Endodermal cell (in vitro differentiated cells): ENCODE measurements around the gene SLC3A2. TPM values are rescaled to one million over a fixed set of nuclear protein-coding genes. Genes with fewer than 3 reads are reported as not detected.

ENCODE experiments used
- DNase-seq: peaks from one replicate; pipeline ENCODE4 v3.0.0-alpha.2; 2017
- H3K27ac ChIP-seq: 2 replicates; pipeline ENCODE4 v1.5.1; 2013; ENCODE audit warnings: mild to moderate bottlenecking, low read depth, low read length, moderate library complexity
- H3K27me3 ChIP-seq: 2 replicates; pipeline ENCODE4 v1.6.1; 2013; ENCODE audit warnings: mild to moderate bottlenecking, low read length, moderate library complexity; ENCODE audit not compliant: insufficient read depth, control insufficient read depth, poor library complexity, severe bottlenecking
- H3K36me3 ChIP-seq: 2 replicates; pipeline ENCODE4 v1.7.0; 2013; ENCODE audit warnings: mild to moderate bottlenecking, low read length, moderate library complexity; ENCODE audit not compliant: control insufficient read depth, insufficient read depth
- H3K4me1 ChIP-seq: one replicate; pipeline ENCODE4 v1.7.0; 2013; ENCODE audit warnings: low read length; ENCODE audit not compliant: control insufficient read depth, insufficient read depth
- H3K4me3 ChIP-seq: 2 replicates; pipeline ENCODE4 v1.5.1; 2013; ENCODE audit warnings: mild to moderate bottlenecking, low read length, moderate library complexity
- H3K9ac ChIP-seq: 2 replicates; pipeline ENCODE4 v1.6.1; 2013; ENCODE audit warnings: mild to moderate bottlenecking, low read length, moderate library complexity; ENCODE audit not compliant: poor library complexity, severe bottlenecking; ENCODE audit errors: extremely low read depth
- H3K9me3 ChIP-seq: 2 replicates; pipeline ENCODE4 v1.6.1; 2013; ENCODE audit warnings: mild to moderate bottlenecking, low read length, moderate library complexity; ENCODE audit not compliant: control insufficient read depth
- H3K27ac Mint-ChIP-seq: 2 replicates; pipeline ENCODE4 v1.8.0; 2020; ENCODE audit warnings: mixed read lengths
- H3K27me3 Mint-ChIP-seq: 2 replicates; pipeline ENCODE4 v1.8.0; 2021; ENCODE audit warnings: mild to moderate bottlenecking, mixed read lengths; ENCODE audit not compliant: insufficient read depth
- H3K36me3 Mint-ChIP-seq: 2 replicates; pipeline ENCODE4 v1.8.0; 2020; ENCODE audit warnings: low read depth, mixed read lengths
- H3K4me1 Mint-ChIP-seq: 2 replicates; pipeline ENCODE4 v1.8.0; 2020; ENCODE audit warnings: mixed read lengths
- H3K4me3 Mint-ChIP-seq: 2 replicates; pipeline ENCODE4 v1.8.0; 2020; ENCODE audit warnings: mild to moderate bottlenecking, moderate library complexity, mixed read lengths
- H3K9me3 Mint-ChIP-seq: 2 replicates; pipeline ENCODE4 v1.8.0; 2020; ENCODE audit warnings: mild to moderate bottlenecking, mixed read lengths
- WGBS, 2 experiments: methylation state at CpG; one replicate each; pipeline versions ENCODE4 v1.1.5 to v1.1.7; 2013; ENCODE audit warnings: missing lambda C conversion rate in 2 of 2, mixed read lengths in 1 of 2; ENCODE audit not compliant: insufficient coverage in 1 of 2, insufficient read length in 1 of 2; 5-methylcytosine and 5-hydroxymethylcytosine counted together
- total RNA-seq, 2 donors: library from RNA; stranded (reverse); fragmentation: NEBNext Ultra II Directional in 1 of 2; extraction: Animal tissue kit (Norgen Biotek cat#: 25700) in 1 of 2; gene quantifications; 2 replicates in 1 of 2; 3 replicates in 1 of 2; pipeline ENCODE4 v1.2.1, GENCODE V29; 2021
- TF ChIP-seq, protein P1 (sequence below): fragments of 200-600 bp; sonication (generic); conservative IDR thresholded peaks from 2 replicates; pipeline ENCODE4 v1.5.0; 2021; ENCODE audit warnings: antibody characterized with exemption, mild to moderate bottlenecking

Gene SLC3A2
- total RNA-seq, 2 donors from 2014 or later: 438 to 488 TPM

DNA sequence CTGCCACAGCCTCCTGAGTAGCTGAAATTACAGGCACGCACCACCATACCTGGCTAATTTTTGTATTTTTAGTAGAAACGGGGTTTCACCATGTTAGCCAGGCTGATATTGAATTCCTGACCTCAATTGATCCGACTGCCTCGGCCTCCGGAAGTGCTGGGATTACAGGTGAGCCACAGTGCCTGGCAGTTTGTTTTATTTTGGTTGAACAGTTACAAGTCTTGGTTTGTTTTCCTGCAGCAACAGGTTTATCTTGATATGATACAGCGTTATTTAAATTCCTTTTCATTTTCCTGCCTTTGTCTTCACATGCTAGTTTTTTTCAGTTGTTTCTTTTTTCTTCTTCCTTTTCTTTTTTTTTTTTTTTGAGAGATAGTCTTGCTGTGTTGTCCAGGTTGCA, 4.0 kb upstream of the SLC3A2 start:
- H3K36me3 Mint-ChIP-seq: peaks cover 45% of the 10 kb centered on the region
- TF ChIP-seq, protein P1, sequence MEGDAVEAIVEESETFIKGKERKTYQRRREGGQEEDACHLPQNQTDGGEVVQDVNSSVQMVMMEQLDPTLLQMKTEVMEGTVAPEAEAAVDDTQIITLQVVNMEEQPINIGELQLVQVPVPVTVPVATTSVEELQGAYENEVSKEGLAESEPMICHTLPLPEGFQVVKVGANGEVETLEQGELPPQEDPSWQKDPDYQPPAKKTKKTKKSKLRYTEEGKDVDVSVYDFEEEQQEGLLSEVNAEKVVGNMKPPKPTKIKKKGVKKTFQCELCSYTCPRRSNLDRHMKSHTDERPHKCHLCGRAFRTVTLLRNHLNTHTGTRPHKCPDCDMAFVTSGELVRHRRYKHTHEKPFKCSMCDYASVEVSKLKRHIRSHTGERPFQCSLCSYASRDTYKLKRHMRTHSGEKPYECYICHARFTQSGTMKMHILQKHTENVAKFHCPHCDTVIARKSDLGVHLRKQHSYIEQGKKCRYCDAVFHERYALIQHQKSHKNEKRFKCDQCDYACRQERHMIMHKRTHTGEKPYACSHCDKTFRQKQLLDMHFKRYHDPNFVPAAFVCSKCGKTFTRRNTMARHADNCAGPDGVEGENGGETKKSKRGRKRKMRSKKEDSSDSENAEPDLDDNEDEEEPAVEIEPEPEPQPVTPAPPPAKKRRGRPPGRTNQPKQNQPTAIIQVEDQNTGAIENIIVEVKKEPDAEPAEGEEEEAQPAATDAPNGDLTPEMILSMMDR: no peak
- H3K4me1 Mint-ChIP-seq: peaks cover 22% of the 10 kb centered on the region
- no peaks in the 10 kb centered on the region for H3K9me3 Mint-ChIP-seq
- no peak overlapping the region for H3K4me3 Mint-ChIP-seq
- Histone ChIP-seq H3K27ac (no peak overlapping the region), H3K27me3 (no peaks in the 10 kb centered on the region), H3K9me3 (no peaks in the 10 kb centered on the region), H3K4me3 (no peak overlapping the region), H3K4me1 (peaks cover 8% of the 10 kb centered on the region), H3K9ac (no peak overlapping the region), H3K36me3 (peaks cover 54% of the 10 kb centered on the region)
- no peak for DNase-seq
- H3K27ac Mint-ChIP-seq: peak overlapping the region; percentile 35
- 91 to 98% methylated on average over 6 of the region's 6 CpGs for WGBS, 2 experiments
- no peaks in the 10 kb centered on the region for H3K27me3 Mint-ChIP-seq

DNA sequence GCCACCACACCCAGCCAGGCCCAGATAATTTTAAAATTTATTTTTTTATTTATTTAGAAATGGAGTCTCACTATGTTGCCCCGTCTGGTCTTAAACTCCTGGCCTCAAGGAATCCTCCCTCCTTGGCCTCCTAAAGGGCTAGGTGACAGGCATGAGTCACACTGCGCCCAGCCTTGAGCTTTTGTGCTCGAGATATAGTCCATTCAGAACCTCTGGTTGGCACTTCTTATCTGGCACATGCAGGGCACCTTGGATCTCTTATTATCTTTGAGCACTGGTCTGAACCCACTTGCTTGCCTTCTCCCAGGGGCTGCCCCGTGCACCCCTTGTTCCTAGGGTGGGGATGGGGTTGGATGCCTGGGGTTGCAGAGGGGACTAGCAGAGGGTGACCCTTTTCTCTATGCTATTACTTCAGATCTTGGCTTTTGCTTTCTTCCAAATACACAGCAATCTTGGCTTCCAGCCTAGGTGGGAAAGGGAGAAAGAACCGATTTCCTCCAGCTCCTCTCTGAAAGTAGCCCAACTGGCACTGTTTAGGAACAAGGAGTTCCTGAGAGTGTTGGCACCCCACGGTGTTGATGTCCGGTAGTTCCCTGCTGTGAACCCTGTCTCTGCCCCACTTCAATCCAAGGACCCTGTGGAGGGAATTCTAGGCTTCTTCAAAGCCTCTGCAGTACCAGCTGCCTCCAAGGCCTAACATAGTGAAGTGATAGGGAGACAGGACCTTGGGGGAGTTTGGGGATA, 1.3 kb upstream of the SLC3A2 start:
- H3K4me1 ChIP-seq: peaks cover 13% of the 10 kb centered on the region
- Mint-ChIP-seq H3K27me3 (no peaks in the 10 kb centered on the region), H3K27ac (peak overlapping the region; percentile 100), H3K4me3 (peak overlapping the region; percentile 98), H3K36me3 (peaks cover 61% of the 10 kb centered on the region), H3K4me1 (peaks cover 45% of the 10 kb centered on the region), H3K9me3 (no peaks in the 10 kb centered on the region)
- peaks cover 60% of the 10 kb centered on the region for H3K36me3 ChIP-seq
- H3K4me3 ChIP-seq: peak overlapping the region; percentile 95
- no peak overlapping the region for H3K27ac ChIP-seq
- no peaks in the 10 kb centered on the region for H3K27me3 ChIP-seq
- 76 to 100% methylated on average over 1 to 7 of the region's 7 CpGs for WGBS, 2 experiments
- no peak for DNase-seq
- H3K9ac ChIP-seq: no peak overlapping the region
- TF ChIP-seq, protein P1: no peak
- H3K9me3 ChIP-seq: no peaks in the 10 kb centered on the region

DNA sequence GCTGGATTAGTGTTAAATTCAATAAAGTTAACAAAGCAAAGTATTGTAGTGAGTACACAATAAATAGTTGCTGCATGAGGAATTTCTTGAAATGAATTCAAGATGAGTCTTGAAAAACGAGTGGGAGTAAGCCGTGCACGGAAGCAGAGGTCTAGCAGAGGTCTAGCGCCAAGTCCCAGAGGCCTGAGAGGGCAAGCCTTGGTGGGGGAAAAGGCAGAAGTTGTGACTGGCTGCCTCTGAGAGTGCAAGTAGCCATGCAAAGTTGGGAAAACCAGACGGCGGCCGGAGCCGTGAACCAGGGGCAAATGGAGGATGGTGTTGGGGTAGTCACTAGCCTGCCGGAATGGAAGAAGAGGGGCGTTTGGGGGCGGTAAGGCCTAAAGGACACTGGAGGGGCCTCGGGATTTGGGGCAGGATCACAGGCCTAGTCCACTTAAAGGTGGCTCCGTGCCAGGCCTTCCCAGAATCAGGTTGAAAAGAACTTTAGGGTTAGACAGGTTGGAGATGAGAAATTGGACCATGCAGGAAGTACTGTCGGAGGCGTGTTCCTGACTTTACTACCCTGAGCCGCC, 379 bp upstream of the SLC3A2 start:
- Histone ChIP-seq H3K27me3 (no peaks in the 10 kb centered on the region), H3K4me3 (peak overlapping the region; percentile 95), H3K9ac (peak overlapping the region; percentile 99), H3K4me1 (peaks cover 13% of the 10 kb centered on the region), H3K27ac (peak overlapping the region; percentile 98), H3K9me3 (no peaks in the 10 kb centered on the region), H3K36me3 (peaks cover 61% of the 10 kb centered on the region)
- 16 to 30% methylated on average over 7 to 16 of the region's 16 CpGs for WGBS, 2 experiments
- Mint-ChIP-seq H3K27me3 (no peaks in the 10 kb centered on the region), H3K4me1 (peaks cover 49% of the 10 kb centered on the region), H3K4me3 (peak overlapping the region; percentile 98), H3K27ac (peak overlapping the region; percentile 100), H3K9me3 (no peaks in the 10 kb centered on the region), H3K36me3 (peaks cover 65% of the 10 kb centered on the region)
- no peak for DNase-seq
- TF ChIP-seq, protein P1: no peak
